GM21423 (cell line): ENCODE data around the gene GIMAP4.
"Not testable (repeated sequence)": the region's sequence is repeated elsewhere in the genome, so short reads cannot be mapped to it uniquely, and the experiment has no call there.

Experiments
- ATAC-seq: cut with Tn5 transposase; IDR thresholded peaks from one replicate; pipeline ENCODE4 v1.9.1; 2021; ENCODE audit warnings: mild to moderate bottlenecking, moderate library complexity; ENCODE audit not compliant: unreplicated experiment

Gene GIMAP4

GRCh38 chr7:150567169-150567568, at the start of gene GIMAP4:
Gene GIMAP4, plus strand, starts transcription at chr7:150567390. Its CDS starts 2,512 bp downstream, at chr7:150569902.
- ATAC-seq = no peak

DNA sequence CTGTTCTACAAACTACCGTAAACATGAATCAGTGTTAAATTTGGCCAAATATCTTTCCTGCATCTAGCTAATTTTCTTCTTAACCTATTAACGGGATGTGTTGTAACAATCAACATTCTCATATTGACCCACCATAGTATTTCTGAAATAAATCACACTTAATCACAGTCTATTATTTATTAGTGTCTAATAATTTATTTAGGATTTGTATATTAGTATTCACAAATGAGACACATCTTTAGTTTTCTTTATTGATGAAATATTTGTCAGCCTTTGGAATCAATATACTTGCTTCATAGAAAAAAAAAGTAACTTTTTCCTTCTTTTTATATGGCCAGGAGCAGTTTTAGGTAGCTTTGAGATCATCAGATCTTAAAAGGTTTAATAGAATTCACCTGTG, 47.9 kb upstream of the GIMAP4 start:
- no peak for ATAC-seq

GRCh38 chr7:150520145-150520544, 47.0 kb upstream of the GIMAP4 start:
- ATAC-seq = no peak

GRCh38 chr7:150522931-150523330, 44.3 kb upstream of the GIMAP4 start:
- not testable (repeated sequence) for ATAC-seq

DNA sequence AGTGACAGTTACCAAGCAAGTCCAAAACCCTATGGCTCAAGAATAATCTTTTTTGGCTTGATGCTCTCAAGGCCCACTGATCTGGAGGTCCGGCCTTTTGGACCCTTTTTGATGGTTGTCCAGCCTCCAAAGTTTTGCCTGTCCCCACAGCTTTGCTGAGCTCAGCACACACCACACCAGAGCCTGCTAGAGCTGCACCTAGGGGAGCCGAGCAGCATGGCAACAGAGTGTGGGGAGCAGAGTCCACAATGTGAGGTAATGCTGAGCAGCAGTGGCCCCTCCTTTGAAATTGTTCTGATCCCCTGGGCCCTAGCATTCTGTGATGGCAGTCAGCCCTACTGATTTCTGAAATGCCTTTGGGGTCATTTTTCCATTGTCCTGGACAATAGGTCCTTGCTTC, 43.2 kb upstream of the GIMAP4 start:
- no peak for ATAC-seq

DNA sequence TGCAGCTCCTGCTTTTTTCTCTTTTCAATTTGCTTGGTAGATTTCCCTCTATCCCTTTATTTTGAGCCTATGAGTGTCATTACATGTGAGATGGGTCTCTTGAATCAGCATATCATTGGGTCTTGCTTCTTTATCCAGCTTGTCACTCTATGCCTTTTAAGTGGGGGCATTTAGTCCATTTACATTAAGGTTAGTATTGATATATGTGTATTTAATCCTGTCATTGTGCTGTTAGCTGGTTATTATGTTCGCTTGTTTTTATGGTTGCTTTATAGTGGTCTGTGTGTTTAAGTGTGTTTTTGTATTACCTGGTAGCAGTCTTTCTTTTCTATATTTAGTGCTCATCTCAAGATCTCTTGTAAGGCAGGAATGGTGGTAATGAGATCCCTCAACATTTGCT, 35.5 kb upstream of the GIMAP4 start:
- ATAC-seq = no peak

DNA sequence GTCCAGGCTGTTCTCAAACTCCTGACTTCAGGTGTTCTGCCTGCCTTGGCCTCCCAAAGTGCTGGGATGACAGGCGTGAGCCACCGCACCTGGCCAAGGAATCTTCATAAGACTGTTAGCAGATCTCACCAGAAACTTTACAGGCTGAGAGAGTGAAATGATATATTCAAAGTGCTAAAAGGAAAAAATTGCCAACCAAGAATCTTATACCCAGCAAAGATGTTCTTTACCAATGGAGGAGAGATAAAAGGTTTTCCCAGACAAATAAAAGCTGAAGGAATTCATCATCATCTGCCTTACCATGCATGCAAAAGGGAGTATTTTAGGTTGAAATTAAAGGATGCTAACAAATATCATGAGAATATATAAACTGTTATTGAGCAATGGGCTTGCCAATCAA, 28.9 kb upstream of the GIMAP4 start:
- ATAC-seq = no peak

DNA sequence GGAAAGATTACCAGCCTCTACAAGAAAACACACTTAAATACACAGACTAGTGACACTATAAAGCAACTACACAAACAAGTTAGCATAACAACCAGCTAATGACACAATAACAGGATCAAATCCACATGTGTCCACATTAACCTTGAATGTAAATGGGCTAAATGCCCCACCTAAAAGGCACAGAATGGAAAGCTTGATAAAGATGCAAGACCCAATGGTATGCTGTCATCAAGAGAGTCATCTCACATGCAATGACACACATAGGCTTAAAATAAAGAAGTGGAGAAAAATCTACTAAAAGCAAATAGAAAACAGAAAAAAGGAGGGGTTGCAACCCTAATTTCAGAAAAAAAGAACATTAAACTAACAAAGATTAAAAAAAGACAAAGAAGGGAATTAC, 14.0 kb upstream of the GIMAP4 start:
- no peak for ATAC-seq

- no peak for ATAC-seq
Measured at GRCh38 chr7:150556521-150557138, 10.6 kb upstream of the GIMAP4 start.

- no peak for ATAC-seq
Measured at GRCh38 chr7:150560486-150560885, 6.7 kb upstream of the GIMAP4 start.

GRCh38 chr7:150562919-150563318, 4.3 kb upstream of the GIMAP4 start:
- ATAC-seq = no peak

GRCh38 chr7:150564006-150564405, 3.2 kb upstream of the GIMAP4 start:
- ATAC-seq = no peak

DNA sequence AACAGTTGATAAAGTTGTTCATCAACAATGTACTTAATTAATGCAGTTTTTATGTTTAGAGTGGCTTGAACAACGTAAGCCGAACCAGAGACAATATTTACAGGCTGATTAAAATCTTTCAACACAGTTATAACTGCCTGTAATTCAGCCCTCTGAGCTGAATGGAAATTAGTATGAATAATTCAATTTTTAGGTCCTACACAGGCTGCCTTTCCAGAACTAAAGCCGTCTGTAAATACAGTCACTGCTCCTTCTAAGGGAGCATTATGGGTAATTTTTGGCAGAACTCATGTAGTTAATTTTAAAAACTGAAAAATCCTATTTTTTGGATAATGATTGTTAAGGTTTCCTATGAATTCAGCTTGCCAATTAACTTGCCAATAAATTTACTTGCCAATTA, 2.6 kb upstream of the GIMAP4 start:
- no peak for ATAC-seq

DNA sequence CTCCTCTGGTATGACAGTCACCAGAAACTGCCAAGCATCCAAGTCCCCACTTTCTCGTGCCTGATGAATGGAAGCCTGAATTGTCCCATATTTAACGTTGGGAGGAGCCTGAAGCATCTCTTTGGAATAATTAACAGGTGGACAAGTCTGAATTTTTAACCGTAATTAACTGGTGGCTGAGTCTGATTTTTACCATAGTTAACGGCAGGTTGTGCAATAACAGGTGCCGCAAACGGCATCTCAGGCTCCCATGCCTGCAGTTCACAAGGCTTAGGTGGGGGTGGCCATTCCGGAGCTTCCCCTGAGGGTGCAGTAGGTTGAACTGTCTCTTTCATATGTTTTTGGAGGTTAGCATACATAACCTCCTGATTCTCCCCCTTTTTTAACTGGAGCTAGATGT, 2.0 kb upstream of the GIMAP4 start:
- ATAC-seq = no peak

DNA sequence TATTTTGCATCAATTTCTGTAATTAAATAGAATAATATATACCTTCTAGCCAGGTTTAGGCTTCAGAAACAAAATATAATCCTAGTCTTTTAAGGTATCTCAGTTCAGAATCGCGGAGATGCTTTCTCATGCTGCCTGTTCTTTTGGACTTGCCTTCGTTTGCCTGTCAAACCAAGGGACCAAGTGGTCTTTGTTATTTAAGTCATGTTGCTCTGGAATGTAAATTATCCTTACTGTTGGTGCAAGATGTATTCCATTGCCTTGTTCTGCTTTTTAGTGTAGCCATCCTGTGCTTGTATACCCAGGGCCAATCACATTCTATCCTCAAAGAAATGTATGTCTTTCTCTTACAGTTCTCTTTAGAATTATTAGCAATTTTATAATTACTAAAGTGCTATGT, 1.1 kb upstream of the GIMAP4 start:
- ATAC-seq = no peak

GRCh38 chr7:150566572-150566971, 618 bp upstream of the GIMAP4 start:
- ATAC-seq = no peak

DNA sequence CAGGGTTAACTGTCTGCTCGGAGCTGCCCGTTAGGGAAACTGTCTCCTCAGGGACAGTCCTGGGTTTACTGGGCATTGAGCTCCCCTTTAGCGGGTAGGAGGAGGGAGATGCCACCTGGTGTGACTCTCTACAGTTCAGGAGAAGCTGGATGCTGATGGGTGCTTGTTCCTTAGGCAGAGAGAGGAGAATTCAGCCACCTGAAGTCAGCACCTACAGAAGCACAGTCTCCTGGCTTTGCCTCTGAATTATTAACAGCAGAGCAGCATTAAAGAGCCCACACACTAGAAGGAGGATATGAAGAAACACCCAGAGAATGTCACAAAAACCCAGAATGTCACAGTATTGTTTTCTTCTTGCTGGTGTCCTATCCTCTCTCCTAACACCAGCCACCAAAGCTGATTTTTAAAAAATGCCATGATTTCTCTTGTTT, 696 bp downstream of the GIMAP4 start:
- ATAC-seq = no peak

DNA sequence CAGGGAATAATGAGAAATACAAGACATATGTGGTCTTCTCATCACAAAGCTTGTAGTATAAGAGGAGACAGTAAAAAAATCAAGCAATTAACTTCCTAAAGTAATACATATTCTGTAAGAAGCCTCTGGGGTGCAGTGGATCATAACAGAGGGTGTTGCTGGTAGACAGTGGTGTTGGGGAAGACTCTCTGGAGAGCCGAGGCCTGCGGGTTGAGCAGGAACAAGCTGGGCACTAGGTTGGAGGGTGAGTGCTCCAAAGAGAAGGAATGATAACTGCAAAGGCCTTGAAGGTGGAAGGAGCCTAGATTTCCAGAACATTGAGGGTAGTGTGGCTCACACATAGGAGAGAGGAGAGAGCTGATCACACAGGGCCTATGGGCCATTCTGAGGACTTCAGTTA, 1.5 kb downstream of the GIMAP4 start:
- ATAC-seq = no peak

- ATAC-seq = no peak
Measured at GRCh38 chr7:150569245-150569955, 2.2 kb downstream of the GIMAP4 start.

GRCh38 chr7:150570556-150571465, 3.6 kb downstream of the GIMAP4 start:
- no peak for ATAC-seq

DNA sequence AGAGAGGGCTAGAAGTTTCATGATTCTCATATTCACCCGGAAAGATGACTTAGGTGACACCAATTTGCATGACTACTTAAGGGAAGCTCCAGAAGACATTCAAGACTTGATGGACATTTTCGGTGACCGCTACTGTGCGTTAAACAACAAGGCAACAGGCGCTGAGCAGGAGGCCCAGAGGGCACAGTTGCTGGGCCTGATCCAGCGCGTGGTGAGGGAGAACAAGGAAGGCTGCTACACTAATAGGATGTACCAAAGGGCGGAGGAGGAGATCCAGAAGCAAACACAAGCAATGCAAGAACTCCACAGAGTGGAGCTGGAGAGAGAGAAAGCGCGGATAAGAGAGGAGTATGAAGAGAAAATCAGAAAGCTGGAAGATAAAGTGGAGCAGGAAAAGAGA, 5.3 kb downstream of the GIMAP4 start:
- no peak for ATAC-seq
